Measurements from ENCODE around the gene ZNF827.

The ZNF827 gene

GRCh38 chr4:145879598-145879997, 59.0 kb downstream of the ZNF827 start:
- TF ChIP-seq, protein P1, sequence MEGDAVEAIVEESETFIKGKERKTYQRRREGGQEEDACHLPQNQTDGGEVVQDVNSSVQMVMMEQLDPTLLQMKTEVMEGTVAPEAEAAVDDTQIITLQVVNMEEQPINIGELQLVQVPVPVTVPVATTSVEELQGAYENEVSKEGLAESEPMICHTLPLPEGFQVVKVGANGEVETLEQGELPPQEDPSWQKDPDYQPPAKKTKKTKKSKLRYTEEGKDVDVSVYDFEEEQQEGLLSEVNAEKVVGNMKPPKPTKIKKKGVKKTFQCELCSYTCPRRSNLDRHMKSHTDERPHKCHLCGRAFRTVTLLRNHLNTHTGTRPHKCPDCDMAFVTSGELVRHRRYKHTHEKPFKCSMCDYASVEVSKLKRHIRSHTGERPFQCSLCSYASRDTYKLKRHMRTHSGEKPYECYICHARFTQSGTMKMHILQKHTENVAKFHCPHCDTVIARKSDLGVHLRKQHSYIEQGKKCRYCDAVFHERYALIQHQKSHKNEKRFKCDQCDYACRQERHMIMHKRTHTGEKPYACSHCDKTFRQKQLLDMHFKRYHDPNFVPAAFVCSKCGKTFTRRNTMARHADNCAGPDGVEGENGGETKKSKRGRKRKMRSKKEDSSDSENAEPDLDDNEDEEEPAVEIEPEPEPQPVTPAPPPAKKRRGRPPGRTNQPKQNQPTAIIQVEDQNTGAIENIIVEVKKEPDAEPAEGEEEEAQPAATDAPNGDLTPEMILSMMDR (IDR thresholded peaks at IDR 0.05) = no peak

GRCh38 chr4:145878501-145879435, 59.9 kb downstream of the ZNF827 start:
- TF ChIP-seq, protein P1 (IDR thresholded peaks at IDR 0.05) = no peak

DNA sequence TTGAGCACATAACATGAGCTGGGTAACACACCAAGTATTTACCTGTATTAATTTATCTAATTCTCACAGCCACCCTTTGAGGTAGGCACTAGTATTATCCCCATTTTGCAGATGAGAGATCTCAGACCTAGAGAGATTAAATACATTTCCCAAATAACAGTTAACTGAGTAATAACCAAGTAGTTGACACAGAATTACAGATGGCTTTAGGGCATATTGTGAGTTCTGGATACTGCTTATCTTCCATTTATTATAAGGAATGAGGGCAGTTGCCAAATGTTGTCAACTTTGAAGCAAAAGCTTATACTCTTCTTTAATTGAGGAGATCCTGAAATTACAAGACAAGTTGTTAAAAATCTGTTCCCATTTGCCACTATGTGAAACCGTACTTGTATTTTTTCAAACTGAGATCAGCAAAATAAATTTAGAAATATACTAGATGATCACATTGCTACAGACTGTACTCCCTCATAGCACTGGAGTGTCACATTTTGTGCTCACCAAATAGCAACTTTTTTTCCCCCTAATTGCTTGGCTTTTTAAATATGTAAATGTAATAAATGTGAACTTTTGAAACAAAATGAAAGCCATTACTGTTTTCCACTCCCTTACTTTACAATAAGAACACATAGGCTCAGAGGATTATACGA, 62.0 kb downstream of the ZNF827 start:
- TF ChIP-seq, protein P1 (IDR thresholded peaks at IDR 0.05) = no peak

GRCh38 chr4:145873901-145874300, 64.7 kb downstream of the ZNF827 start:
- TF ChIP-seq, protein P1 (IDR thresholded peaks at IDR 0.05) = no peak

DNA sequence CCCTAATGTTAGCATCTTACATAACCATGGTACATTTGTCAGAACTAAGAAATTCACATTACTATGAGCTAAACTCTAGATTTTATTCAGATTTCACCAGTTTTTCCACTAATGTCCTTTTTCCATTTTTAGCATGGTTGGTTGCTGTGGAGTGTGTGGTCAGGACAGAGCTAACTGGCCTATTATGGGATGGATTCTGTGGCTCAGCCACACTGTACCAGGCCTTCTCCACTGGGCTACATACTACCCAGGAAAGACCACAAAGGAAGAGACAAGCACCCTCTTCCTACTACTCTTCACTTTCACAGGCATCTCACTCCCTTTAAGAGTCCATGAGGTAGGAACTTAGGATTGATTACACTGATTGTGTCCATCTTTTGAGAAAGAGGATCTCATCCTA, 67.4 kb downstream of the ZNF827 start:
- TF ChIP-seq, protein P1 (IDR thresholded peaks at IDR 0.05) = no peak

DNA sequence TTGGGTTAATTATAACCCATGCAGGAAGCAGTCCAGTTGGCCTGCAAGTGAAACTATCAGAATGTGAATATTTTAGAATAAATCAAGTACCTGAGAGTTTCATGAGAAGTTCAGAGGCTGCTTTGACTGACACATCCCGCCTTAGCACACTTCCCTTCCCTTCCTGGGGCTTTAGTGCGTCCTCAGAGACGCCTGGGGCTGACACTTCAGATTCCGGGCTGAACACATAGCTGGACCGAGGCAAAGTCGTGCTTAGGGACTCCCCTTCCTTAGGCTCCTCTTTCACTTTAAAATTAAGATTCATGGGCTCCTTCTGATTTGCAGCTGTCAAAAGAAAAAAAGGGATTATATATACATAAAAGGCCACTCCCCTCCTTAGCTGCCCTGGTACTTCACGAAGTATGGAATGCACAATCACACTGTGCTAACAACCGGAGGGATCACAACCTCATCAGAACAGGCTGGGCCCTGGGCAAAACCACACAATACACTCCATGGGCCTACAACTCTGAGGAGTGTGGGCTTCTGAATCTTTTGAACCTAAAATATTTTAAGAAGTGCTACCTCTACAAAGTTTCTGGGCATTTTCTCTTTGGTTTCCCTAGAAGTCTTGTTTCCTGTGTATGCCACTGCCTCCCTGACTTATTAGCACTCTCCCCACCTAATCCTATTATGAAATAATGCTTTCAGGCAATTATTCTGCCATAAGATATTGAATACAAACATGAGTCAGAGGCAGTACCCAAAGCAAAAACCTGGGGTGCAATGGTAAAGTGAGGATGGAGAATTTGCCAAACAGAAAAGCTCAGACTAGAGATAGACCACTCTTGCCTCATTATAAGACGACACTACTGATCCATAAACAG, 68.2 kb downstream of the ZNF827 start:
- TF ChIP-seq, protein P1 (IDR thresholded peaks at IDR 0.05) = no peak
